Fibroblast of skin of abdomen (primary cell): ENCODE measurements around the gene DSCAM.
A peak's percentile ranks its signal among the peaks of the same experiment; 100 is the strongest.

Experiments
- DNase-seq: peaks from one replicate; pipeline ENCODE4 v3.0.0-alpha.2; 2013

The DSCAM gene

DNA sequence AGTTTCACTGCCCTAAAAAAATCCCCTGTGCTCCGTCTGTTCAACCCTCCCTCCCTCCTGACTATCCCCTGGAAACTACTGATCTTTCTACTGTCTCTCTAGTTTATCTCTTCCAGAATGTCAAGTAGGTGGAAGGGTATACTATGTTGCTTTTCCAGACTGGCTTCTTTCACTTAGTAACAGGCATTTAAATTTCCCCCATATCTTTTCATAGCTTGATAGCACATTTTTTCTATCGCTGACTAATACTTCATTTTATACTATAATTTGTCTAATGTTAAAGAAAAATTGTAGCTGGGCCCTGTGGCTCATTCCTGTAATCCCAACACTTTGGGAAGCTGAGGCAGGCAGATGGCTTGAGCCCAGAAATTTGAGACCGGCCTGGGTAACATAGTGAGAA lies 142.8 kb downstream of the DSCAM start:
- DNase-seq: no peak

DNA sequence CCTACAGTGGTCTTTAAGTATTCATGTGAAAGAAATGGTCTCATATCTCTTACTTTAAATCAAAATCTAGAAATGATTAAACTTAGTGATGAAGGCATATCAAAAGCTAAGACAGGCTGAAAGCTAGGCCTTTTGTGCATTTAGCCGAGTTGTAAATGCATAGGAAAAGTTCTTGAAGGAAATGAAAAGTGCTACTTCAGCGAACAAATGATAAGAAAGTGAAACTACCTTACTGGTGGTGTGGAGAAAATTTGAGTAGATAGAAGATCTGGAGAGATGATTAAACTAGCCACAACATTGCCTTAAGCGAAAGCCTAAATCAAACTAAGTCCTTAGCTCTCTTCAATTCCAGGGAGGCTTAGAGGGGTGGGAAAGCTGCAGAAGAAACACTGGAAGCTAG lies 147.6 kb downstream of the DSCAM start:
- no peak for DNase-seq

DNA sequence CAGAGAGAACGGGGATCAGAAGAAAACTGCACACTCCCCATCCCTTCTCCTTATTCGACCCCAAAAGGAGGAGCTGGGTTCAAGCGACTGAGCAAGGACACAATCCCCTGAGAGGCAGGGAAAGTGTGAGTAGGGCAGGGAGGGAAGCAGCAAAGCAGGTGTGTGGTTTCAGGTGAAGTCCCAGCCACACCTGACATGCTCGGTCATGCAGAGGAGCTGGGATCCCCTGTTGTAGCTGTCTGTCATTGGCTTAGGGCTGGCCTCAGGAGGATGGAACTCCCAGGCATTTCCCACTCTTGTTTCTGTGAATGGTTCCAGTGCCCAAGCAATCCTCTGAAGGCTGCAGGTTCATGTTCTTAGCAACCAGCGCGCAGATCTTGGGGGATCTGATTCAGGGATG lies 150.7 kb downstream of the DSCAM start:
- DNase-seq: no peak

DNA sequence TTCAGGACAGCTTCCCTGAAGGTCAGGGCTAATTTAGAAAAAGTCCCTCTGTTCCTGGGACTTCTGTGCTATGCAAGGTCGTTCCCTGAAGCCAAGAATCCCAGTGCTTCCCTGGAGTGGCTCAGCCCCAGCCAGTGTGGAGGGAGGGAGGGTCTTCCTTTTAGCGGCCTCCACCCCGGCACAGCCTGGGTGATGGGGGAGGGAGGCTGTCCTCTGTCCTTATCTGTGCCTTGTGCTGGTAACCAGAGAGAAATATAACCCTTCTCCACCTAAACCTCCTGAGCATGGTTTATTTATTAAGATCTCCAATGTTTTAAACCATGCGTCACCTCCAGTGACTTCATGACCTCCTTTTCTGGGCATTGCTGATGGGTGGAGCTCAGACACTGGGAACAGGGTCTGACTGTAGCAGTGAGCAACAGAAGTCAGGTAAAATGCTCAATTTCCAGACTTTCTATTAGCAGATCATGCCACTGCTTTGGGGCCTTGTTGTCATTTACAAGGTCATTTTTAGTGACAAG lies 157.1 kb downstream of the DSCAM start:
- no peak for DNase-seq

DNA sequence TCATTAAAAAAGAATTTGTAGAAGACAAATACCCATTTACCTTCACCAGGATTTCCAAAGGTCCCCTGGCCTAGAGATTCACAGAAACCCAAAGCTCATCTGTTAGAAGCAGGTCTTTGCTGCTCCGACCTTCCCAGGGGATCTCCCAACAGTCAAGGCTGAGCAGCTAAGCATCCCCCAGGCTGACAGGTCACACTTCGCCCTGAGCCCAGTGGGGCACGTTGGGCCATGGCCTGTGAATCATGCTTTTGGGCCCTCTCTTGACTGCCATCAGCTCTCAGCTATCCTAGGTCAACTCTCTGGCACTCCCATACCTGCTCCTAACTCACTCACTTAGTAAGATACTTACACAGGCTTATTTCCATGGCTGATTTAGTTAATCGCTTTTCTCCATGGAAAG lies 157.7 kb downstream of the DSCAM start:
- DNase-seq: no peak

DNA sequence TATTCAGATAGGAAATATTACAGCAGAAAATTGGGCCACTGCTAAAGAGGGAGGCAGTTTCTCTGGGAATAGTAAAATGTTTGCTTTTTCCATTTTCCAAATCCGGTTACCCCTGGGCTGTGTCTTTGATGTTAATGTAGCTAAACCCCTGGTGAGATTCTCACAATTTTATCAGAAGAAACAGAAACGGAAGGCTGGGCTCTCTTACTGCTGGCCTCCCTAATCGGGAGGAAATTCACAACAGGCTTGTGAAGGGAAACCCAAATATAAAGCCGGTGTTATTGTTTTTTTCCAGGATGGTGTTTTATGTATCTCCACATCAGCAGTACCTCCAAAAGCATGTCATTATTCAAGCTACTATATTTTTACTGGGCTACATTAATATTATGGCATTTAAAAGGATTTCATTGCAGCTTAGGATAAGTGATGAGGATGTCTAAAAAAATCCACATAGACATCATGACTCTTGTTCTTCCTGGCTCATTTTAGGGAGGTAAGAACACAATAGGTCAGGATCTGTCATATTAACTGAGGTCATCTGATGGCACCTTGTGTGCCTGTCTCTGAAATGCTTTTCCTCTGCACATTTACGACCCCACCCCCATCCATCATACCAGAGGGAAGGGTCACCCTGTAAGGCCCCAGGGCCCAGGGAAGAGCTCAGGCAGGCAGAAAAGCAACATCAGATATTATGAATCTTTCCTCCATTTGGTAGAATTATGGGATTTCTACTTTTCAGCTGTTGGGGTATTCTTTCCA lies 158.7 kb downstream of the DSCAM start:
- no peak for DNase-seq

DNA sequence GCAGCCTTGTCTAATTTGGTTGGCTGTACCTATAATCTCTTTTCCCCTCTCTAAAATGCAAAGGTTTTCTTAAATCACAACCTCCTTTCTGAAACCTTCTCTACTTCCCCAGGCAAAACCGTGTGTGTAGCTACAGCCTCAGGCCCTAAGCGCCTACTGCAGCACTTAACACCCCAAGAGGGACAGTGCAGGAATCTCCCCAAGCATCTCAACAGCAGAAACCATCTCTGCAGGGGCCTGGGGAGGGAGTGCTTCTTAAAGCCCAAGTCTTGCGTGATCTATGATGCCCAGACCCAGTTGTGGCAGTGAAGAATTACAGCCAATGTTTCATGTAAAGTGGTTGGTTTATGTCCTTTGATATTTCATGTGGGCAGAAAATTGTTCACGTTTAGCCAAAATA lies 159.3 kb downstream of the DSCAM start:
- no peak for DNase-seq

DNA sequence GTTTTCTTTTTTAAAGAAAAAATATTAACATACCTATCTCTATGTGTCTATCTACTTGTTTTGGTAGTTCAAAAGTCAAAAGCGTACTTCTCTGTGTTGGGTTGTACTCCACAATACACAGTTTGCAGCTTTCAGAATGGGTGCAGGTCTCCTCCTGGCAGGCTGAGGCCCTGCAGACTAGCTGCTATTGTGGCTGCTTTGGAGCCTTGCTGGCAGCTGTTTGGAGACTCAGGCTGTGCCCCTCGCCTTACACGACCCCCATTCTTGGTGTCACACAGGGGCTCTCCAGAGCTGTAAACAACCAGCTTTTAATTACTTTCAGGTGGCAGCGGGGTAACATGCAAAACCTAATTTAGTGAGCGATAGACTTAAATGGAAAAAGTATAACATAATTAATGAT lies 160.4 kb downstream of the DSCAM start:
- no peak for DNase-seq

DNA sequence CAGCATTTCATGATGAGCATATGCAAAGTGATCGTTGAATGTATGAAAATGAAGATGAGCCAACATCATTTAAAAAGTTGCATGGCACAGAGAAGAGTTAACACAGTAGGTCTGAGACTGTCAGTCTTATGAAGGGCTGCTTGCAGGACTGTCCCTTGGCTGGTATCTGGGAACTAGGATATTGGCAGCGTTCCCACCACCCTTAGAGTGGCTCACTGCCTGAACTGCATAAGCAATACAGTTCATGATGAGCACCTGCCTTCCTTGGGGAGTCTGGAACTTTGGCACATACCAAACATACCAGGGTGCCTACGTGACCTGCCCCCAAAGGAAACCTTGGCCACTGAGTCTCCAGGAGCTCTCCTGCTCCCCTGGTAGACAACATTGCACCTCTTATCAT lies 161.8 kb downstream of the DSCAM start:
- no peak for DNase-seq

DNA sequence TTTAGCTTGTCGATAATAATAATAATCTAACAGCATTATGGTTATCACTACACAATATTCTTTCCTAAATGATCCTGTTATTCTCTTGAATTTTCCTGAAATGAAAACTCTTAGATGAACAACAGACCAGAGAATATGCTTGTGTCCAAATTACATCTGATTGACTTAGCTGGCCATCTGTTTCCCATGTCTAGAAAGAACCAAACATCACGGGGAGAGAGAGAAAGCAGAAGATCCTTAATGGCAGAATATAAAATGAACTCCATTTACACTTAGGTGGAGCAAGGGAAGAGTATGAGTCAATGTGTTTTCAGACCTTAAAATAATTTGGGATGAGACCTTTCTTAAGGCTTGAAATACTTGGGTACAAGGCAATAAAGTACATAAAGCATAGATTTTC lies 162.2 kb downstream of the DSCAM start:
- no peak for DNase-seq

DNA sequence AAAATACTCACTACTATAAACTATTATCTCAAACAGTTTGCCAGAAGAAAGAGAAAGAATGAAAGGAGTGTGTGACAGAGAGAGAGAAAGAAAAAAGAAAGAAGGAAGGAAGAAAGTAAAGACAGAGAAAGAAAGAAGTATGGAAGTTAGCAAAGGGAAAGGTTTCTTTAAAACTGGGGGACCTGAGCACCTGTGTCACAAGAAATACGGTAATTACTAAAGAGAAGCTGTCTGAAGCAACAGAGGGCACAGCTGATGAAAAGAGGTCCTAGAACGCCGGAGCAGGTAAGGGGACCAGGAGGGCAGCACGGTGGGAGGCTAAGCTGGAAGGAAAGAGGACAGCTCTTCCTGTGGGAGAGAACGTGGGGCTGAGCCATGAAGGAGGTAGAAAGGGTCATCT lies 163.6 kb downstream of the DSCAM start:
- DNase-seq: no peak

DNA sequence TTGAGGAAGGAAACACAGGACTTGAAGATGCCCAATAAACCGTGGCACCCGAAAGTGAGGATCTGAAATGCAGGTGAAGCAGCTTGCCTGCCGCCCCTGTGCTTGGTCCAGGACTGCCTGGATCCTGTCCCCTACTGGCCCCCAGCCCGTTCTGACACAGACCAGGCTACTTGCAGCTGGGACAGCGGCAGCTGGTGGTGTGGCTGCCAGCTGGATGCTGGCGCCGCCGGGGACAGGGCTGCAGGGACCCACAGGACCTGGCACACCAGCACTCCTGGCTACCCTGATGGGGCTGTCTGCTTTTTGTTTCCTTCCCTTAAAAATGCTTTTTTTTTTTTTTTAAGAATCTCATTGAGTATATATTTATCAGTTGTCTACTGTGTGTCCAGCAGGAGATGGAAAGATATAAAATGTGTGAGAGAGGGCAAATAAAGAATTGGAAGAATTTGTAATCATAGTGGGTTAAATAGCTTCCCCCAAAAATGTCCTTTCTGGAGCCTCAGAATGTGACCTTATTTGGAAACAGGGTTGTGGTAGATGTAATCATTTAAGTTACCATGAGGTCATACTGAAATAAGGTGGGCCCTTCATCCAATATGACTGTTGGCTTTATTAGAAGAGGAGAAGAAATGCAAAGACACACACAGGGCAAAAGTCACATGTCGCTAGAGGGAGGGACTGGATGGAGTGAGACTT lies 165.6 kb downstream of the DSCAM start:
- DNase-seq: peak; percentile 43

DNA sequence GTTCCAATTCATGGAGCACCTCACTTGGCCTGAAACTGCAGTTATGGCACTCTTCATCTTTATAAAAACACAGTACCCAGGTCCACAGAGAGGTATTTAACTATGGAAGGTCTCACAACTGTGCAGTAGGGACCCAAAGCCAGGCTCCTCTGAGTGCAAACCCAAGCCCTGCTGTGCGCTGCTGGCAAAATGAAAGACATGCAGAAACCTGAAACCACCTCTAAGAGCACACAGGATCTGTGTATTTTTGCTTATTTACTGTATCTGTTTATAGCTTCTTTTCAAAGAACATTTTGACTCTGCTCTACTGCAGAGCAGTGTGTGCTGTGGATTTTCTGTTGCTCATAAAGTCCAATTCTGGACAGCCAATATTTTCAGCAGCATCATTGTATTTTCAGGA lies 166.6 kb downstream of the DSCAM start:
- no peak for DNase-seq

DNA sequence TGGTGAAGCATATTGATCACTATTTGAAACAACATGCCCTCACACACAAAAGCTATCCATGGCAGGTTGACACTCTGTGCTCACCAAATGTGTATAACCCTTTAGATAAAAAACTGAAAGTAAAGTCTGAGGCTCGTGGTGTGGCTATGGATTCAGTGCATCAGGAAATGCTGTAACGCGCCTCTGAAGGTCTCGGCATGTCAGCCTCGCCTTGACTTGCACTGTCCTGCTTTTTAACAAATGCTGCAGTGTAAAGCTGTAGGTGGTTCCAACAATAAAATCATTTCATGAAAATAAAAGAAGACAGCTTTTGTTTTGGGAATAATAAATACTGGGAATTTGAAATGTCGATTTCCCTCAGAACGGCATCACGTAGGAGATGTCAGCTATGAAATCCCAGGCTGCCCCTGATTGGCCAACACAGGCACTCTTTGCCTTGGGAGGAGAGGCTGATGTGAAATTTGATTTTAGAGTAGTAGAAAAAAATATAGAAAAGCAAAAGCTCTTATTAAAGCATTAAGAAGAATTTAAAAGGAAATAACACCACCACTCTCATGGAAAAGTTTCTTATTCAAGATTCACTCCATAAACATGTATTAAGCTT lies 168.2 kb downstream of the DSCAM start:
- DNase-seq: no peak

DNA sequence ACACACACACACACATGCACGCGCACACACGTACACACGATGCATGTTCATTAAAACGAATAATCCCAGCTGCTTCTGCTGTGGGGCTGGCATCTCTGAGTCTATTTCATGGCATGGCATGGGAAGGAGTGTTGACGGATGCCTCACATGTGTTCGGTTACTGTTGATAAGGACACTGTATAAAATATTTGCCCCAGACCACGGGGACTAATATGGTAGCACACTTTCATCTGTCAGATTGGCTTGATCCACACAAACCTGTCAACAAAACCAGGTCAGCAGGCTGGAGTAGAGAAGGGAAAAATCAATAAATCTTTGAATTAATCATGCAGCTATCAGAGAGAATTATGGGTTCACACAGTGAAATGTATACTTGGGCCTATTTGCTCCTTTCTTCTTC lies 171.9 kb downstream of the DSCAM start:
- DNase-seq: no peak

DNA sequence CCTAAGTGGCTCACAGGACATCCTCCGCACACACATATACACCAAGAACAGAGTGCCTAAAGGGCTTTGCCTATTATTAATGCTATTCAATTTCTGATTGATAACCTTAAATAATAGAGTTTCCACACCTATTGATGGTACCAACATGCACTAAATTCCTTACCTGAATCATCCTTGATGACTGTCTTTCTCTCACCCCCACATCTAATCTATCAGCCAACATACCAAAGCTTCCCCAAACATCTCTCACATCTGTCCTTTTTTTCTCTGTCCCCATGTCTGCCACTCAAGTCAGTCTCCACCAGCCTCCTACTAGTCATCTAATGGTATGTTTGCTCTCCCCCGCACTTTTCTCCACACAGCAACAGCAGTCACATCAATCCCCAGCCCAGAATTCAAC lies 174.4 kb downstream of the DSCAM start:
- no peak for DNase-seq

DNA sequence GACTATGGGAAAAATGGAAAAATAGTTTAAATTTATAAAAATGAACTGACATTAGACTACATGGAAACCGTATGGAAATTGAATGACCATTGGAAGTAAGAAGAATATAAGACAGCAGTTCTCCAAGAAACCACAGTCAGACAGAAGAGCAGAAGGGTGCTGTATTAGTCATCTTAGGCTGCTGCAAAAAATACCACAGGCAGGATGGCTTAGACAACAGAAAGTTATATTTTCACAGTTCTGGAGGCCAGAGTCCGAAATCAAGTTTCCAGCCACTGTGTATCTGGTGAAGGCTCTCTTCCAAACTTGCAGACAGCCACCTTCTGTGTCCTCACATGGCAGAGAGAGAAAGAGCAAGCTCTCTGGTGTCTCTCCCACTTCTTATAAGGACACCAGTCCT lies 175.2 kb downstream of the DSCAM start:
- DNase-seq: peak; percentile 68

DNA sequence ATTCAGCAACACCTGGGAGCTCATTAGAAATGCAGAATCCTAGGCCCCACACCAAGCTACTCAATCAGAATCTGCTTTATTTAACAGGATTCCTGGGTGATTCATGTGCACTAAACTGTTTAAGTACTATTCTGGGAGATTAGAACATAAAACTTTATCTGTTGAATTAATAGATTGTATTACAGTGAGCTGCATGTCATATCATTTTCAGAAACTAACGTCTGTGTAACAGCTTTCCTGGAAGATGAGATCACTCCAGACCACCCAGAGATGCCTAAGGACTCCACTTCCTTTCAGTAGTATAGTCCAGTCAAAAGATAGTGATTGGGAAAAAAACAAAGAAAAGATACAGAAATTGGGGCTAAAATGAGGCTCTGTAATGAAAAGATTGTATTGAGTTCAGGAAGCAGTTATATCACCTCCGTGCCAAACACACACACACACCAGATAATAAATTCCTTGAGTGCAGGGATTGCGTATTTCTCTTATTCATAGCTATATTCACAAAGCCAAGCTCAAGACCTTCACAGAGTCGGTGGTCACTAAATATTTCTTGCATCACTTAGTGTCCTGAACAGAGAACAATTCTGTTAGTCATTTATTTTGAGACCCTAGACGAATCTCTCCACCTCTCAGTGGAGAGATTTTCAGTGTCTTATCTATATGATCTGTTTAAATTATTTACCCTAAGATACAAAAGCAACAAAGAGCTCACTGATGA lies 178.2 kb downstream of the DSCAM start:
- DNase-seq: peak; percentile 67

DNA sequence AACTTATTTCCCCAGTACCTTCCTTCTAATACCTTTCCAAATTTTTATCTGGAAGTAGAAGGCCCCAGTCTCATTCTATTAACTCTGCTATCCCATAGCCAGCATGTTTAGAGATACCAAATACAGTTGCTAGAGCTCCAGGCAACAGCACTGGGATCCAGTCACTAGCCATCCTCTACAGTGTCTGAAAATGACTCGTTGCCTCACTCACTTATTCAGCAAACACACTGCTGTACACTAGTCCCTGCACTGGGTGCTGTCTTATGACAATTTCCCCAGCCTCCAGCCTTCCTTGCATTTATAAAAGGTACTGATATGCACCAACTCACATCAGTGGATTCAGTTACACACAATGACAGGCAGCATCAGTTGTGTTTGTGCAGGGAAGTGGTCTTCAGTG lies 179.0 kb downstream of the DSCAM start:
- peak; percentile 31 for DNase-seq

DNA sequence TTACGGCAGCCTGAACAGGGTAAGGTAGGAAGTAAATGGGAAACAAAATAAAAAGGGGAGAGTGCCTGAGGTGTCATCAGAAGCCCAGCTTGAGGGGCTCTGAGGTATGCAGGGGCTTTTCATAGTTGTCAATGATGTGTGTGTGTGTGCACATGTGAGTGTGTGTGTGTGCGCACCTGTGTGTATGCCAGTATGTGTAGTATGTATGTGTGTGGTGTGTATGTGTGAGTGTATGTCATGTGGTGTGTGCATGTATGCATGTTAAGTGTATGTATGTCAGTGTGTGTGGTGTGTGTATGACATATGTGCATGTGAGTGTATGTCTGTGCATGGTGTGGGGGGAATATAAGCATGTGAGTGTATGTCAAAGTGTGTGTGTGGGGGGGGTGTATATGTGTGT lies 184.1 kb downstream of the DSCAM start:
- DNase-seq: no peak

DNA sequence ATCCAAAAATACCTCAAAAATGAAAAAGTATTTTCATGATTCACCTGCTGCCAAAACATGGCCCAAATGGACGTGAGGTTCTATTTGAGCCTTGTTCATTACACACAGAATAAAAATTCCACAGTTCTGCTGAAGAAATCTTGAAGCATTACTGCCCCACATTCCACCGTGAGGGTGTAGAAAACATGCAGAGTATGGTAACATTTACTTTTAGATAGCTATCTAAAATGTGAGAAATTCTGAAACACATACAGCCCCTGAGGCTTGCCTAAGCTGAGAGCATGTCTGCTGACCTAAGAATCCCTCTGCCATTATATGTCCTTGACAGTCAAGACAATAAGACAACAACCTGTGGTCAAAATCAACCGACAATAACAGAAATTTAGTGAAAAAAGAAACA lies 186.5 kb downstream of the DSCAM start:
- no peak for DNase-seq

DNA sequence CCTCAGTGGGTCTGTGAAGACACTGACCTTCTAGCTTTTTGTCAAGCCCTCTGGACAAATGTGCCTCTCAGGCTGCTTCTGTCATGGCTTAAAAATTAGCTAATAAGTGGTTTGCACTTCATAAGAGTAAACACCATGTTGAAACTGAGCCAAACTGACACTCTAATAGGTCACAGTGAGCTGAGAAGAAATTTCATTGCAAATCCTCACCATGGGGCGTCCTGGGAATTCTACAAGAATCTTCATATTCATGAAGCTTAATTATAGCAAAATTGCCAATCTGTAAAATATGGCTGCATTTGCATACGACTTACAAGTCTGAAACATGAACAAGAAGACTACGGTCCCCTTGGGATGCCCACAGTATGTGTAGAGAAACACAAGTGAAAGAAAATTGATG lies 188.6 kb downstream of the DSCAM start:
- DNase-seq: no peak

DNA sequence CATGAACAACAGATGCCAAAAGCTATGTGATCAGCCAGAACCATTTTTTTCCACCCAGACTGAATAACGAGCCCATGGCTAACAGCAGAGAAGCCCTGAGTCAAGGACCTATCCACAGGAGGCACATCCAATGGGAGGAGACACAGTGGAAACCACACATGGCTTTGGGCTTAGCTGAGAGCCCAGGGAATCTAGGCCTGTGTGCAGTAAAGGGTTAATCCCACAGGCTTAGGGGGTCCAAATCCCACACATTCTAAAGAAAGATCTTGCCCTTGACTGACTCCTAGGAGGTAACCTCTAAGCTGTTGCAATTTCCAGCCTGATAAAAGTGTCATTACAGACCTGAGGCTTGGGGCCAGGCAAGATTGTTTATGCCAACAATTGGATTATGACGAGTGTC lies 194.5 kb downstream of the DSCAM start:
- DNase-seq: no peak
